Glutamatergic neuron (in vitro differentiated cells): ENCODE measurements around the gene NXF1. TPM values are rescaled to one million over a fixed set of nuclear protein-coding genes. Genes with fewer than 3 reads are reported as not detected.

ENCODE experiments used
- DNase-seq: peaks from one replicate; pipeline ENCODE4 v3.0.0; 2022
- H3K27ac Mint-ChIP-seq: one replicate; pipeline ENCODE4 v1.8.0; 2020; ENCODE audit warnings: mild to moderate bottlenecking, mixed read lengths, inconsistent platforms; ENCODE audit not compliant: unreplicated experiment
- H3K27me3 Mint-ChIP-seq: one replicate; pipeline ENCODE4 v1.8.0; 2020; ENCODE audit warnings: mild to moderate bottlenecking, moderate library complexity, mixed read lengths, inconsistent platforms; ENCODE audit not compliant: unreplicated experiment
- H3K36me3 Mint-ChIP-seq: one replicate; pipeline ENCODE4 v1.8.0; 2020; ENCODE audit warnings: mild to moderate bottlenecking, mixed read lengths, inconsistent platforms; ENCODE audit not compliant: unreplicated experiment
- H3K4me1 Mint-ChIP-seq: one replicate; pipeline ENCODE4 v1.8.0; 2020; ENCODE audit warnings: mild to moderate bottlenecking, low read depth, mixed read lengths, inconsistent platforms; ENCODE audit not compliant: unreplicated experiment
- H3K4me3 Mint-ChIP-seq: one replicate; pipeline ENCODE4 v1.8.0; 2020; ENCODE audit warnings: mild to moderate bottlenecking, mixed read lengths, inconsistent platforms; ENCODE audit not compliant: unreplicated experiment
- H3K9me3 Mint-ChIP-seq: one replicate; pipeline ENCODE4 v1.8.0; 2020; ENCODE audit warnings: mild to moderate bottlenecking, moderate library complexity, mixed read lengths, inconsistent platforms; ENCODE audit not compliant: unreplicated experiment
- total RNA-seq: library from RNA; stranded (reverse); fragmentation: NEBNext Ultra II Directional; extraction: Animal tissue kit (Norgen Biotek cat#: 25700); gene quantifications from one replicate; pipeline ENCODE4 v1.2.1, GENCODE V29; 2021; ENCODE audit not compliant: unreplicated experiment
- TF ChIP-seq, protein P1 (sequence below): fragments of 200-600 bp; sonication (generic); IDR thresholded peaks from one replicate; pipeline ENCODE4 v1.5.0; 2021; ENCODE audit not compliant: partially characterized antibody, unreplicated experiment

NXF1 gene
- total RNA-seq, 1 donor from 2014 or later = 104 TPM

DNA sequence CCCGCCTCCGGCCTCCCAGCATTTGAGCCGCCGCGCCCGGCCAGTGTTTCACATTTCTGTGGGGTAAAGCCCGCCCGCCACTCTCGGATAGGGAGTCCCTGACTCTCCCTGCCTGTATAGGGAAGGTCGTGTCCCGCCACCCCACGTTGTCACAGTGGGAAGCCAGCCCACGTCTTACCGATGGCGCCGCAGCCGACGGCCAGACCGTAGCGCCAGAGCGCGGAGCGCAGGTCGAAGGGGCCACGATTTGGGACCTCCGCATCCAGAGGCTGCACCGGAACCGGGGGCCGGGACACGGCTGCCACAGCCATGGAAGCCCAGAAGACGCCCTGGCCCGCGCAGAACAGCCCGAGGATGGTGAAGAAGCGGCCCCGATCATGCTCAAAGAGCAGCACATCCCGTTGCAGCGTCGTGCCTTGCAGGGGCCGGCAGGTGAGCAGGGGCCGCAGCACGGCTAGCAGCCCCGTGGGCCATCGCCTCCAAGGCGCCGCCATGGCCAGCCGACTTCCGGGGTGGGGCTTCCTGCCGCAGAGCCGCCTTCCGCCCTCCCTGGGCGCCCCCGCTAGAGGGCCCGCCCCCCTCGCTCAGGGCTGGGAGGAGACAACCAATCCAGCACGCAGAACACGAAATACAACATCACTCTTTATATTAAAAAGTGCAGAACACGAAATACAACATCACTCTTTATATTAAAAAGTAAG, 13.6 kb downstream of the NXF1 start, which contains the start of gene TMEM223:
TSS of gene TMEM223 (minus strand) at position 506 of the 701 bp plus-strand sequence. CDS start at position 494, 12 bp downstream.
- Mint-ChIP-seq H3K9me3 (peaks cover 7% of the 10 kb centered on the region), H3K27ac (peak within 1 kb of the TSS; percentile 84), H3K4me3 (peak within 1 kb of the TSS; percentile 87), H3K36me3 (no peaks in the 10 kb centered on the region), H3K27me3 (peaks cover 2% of the 10 kb centered on the region), H3K4me1 (peaks cover 7% of the 10 kb centered on the region)
- peak; percentile 93 for DNase-seq
- TF ChIP-seq, protein P1, sequence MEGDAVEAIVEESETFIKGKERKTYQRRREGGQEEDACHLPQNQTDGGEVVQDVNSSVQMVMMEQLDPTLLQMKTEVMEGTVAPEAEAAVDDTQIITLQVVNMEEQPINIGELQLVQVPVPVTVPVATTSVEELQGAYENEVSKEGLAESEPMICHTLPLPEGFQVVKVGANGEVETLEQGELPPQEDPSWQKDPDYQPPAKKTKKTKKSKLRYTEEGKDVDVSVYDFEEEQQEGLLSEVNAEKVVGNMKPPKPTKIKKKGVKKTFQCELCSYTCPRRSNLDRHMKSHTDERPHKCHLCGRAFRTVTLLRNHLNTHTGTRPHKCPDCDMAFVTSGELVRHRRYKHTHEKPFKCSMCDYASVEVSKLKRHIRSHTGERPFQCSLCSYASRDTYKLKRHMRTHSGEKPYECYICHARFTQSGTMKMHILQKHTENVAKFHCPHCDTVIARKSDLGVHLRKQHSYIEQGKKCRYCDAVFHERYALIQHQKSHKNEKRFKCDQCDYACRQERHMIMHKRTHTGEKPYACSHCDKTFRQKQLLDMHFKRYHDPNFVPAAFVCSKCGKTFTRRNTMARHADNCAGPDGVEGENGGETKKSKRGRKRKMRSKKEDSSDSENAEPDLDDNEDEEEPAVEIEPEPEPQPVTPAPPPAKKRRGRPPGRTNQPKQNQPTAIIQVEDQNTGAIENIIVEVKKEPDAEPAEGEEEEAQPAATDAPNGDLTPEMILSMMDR = peak; percentile 34

DNA sequence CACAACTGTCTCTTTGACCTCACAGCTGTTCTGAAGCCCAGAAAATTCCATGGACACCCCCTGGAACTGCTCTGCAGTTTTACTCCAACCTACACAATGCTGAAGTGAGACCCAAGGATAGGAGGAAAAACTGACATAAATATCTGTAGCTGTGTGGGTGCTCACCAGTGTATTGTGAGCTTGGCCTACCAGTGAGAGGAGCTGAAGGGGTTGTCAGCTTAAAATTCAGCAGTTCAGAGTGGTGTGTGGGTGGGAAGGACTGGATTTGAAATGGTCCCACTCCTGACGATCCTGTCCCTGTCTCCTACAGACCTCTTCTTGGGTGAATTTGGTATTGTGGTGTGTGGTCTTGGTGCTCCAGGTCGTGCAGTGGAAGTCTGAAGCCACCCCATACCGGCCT, 15.7 kb downstream of the NXF1 start:
- Mint-ChIP-seq H3K27me3 (peaks cover 2% of the 10 kb centered on the region), H3K9me3 (peaks cover 7% of the 10 kb centered on the region), H3K36me3 (no peaks in the 10 kb centered on the region), H3K4me1 (peaks cover 7% of the 10 kb centered on the region), H3K27ac (peak overlapping the region; percentile 70), H3K4me3 (peak overlapping the region; percentile 76)
- DNase-seq = no peak
- TF ChIP-seq, protein P1 = no peak

DNA sequence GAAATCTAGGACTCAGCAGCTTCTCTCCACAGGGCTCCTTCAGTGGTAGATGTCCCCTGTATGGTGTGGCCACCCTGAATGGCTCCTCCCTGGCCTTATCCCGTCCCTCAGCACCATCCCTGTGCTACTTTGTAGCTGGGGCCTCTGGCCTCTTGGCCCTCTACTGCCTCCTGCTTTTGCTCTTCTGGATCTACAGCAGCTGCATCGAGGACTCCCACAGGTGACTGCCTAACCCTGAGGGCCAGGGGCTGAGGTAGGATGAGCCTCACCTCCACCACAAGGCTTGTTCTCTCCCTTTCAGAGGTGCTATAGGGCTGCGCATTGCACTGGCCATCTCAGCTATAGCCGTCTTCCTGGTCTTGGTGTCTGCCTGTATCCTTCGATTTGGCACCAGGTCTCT, 16.2 kb downstream of the NXF1 start:
- DNase-seq = no peak
- H3K4me3 Mint-ChIP-seq = peak overlapping the region; percentile 76

DNA sequence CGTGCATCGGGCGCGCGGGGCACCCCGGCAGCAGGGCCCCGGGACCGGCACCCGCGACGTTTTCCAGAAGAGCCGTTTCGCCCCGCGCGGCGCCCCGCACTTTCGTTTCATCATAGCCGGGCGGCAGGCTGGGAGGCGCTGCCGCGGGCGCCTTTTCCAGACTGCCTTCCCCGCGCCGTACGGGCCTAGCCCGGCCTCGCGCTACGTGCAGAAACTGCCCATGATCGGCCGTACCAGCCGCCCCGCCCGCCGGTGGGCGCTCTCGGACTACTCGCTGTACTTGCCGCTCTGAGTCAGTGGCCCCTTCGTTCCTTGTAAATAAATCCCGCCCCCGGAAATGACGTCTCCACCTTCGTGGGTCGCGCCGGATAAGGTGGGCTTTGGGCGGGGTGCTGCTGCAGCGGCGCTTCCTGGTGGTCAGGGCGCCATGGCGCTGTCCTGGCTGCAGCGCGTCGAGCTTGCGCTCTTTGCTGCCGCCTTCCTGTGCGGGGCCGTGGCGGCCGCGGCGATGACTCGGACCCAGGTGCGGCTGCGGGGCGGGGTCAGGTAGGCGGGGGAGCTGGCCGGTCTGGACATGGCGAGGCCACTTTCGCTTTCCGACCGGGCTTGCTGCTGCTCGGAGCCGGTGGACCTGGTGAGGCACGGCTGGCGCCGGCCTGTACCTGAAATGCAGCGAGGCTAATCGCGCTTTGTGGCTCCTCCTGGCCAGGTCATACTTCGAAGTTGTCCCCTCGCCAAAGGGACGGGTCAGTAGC, 18.1 kb downstream of the NXF1 start, which contains the start of gene TMEM179B:
TSS of gene TMEM179B (plus strand) at position 398 of the 755 bp plus-strand sequence. CDS start at position 428, 30 bp downstream.
- Mint-ChIP-seq H3K4me3 (peak within 1 kb of the TSS; percentile 93), H3K9me3 (peaks cover 2% of the 10 kb centered on the region), H3K27ac (peak within 1 kb of the TSS; percentile 87), H3K27me3 (peaks cover 2% of the 10 kb centered on the region), H3K36me3 (no peaks in the 10 kb centered on the region), H3K4me1 (peaks cover 5% of the 10 kb centered on the region)
- peak; percentile 96 for DNase-seq
- TF ChIP-seq, protein P1 = no peak

More for the DNA sequence above, 16.2 kb downstream of the NXF1 start:
- H3K27ac Mint-ChIP-seq = no peak overlapping the region
- H3K4me1 Mint-ChIP-seq = peaks cover 7% of the 10 kb centered on the region
- peaks cover 2% of the 10 kb centered on the region for H3K27me3 Mint-ChIP-seq
- H3K36me3 Mint-ChIP-seq = no peaks in the 10 kb centered on the region
- peaks cover 3% of the 10 kb centered on the region for H3K9me3 Mint-ChIP-seq
- TF ChIP-seq, protein P1 = no peak
